K562 (cell line): ENCODE results near the gene PLXND1. TPM values are rescaled to one million over a fixed set of nuclear protein-coding genes. Genes with fewer than 3 reads are reported as not detected.

Source experiments
- ATAC-seq: fragments of 200-7000 bp; cut with Tn5 transposase; 3 replicates; pipeline ENCODE4 v1.9.1; 2020; ENCODE audit warnings: moderate library complexity
- BruUV-seq: library from RNA; stranded (reverse); fragments of 400-500 nt; replicated peaks from 2 replicates; lab custom pipeline; 2021; lab: Mats Ljungman, UMichigan
- CTCF ChIA-PET: fragments of 300-600 bp; formaldehyde crosslinking; extraction: SDS; loops from one replicate; lab custom pipeline; 2021; ENCODE audit warnings: low intra/inter-chr PET ratio; lab: Yijun Ruan, JAX
- POLR2A ChIA-PET: fragments of 300-600, 350-650 bp; sonication (Branson Sonifier 250); formaldehyde crosslinking; extraction: SDS; loops from one replicate; lab custom pipeline; 2021; ENCODE audit warnings: antibody characterized with exemption, inconsistent platforms; lab: Yijun Ruan, JAX
- DNase-seq, 4 experiments: peaks; one replicate each; pipeline versions ENCODE4 v3.0.0 to v3.0.0-alpha.2; 2011 to 2018; ENCODE audit warnings: low spot score in 3 of 4, mixed read lengths in 3 of 4; ENCODE audit errors: extremely low read depth in 1 of 4
- FAIRE-seq: peaks from 2 replicates; lab custom pipeline; 2011; peaks lifted over from hg19 to GRCh38; lab: Jason Lieb, UNC
- H2AFZ ChIP-seq: 2 replicates; pipeline ENCODE4 v1.6.0; 2011; ENCODE audit warnings: low read depth, low read length, control low read depth, inconsistent platforms
- H3K27ac ChIP-seq: fragments of 200-600 bp; 3 replicates; pipeline ENCODE4 v1.8.0; 2011; ENCODE audit warnings: low read depth, mild to moderate bottlenecking, control low read depth, inconsistent platforms, low read length, moderate library complexity, mixed read lengths; ENCODE audit errors: extremely low read depth
- H3K27me3 ChIP-seq, 2 experiments: fragments of 300-600 bp in 1 of 2; 2 replicates in 1 of 2; 3 replicates in 1 of 2; pipeline versions ENCODE4 v1.6.0 to v1.8.0; 2011; ENCODE audit warnings: inconsistent platforms in 2 of 2, low read length in 2 of 2, mild to moderate bottlenecking in 1 of 2, mixed read lengths in 1 of 2, moderate library complexity in 1 of 2; ENCODE audit not compliant: control insufficient read depth in 2 of 2, insufficient read depth in 2 of 2
- H3K36me3 ChIP-seq: fragments of 300-600 bp; 3 replicates; pipeline ENCODE4 v1.8.0; 2011; ENCODE audit warnings: mild to moderate bottlenecking, low read length, inconsistent platforms; ENCODE audit not compliant: control insufficient read depth, insufficient read depth
- H3K4me1 ChIP-seq, 2 experiments: fragments of 200-600 bp in 1 of 2; replicated peaks in 1 of 2; 2 replicates in 1 of 2; 3 replicates in 1 of 2; pipeline versions ENCODE4 v1.5.1 to v1.8.0; 2011; ENCODE audit warnings: inconsistent platforms in 2 of 2, low read length in 2 of 2, mild to moderate bottlenecking in 1 of 2, mixed read lengths in 1 of 2, moderate library complexity in 1 of 2; ENCODE audit not compliant: control insufficient read depth in 2 of 2, insufficient read depth in 2 of 2
- H3K4me2 ChIP-seq: 2 replicates; pipeline ENCODE4 v1.6.1; 2011; ENCODE audit warnings: low read length, control low read depth, inconsistent platforms, mixed read lengths; ENCODE audit not compliant: insufficient read depth
- H3K4me3 ChIP-seq: fragments of 200-600 bp; sonication (generic), shearing (Covaris generic); 2 replicates; pipeline ENCODE4 v1.5.1; 2016; ENCODE audit warnings: control low read depth, inconsistent platforms
- H3K79me2 ChIP-seq: fragments of 200-600 bp; 3 replicates; pipeline ENCODE4 v1.8.0; 2011; ENCODE audit warnings: low read length, inconsistent platforms; ENCODE audit not compliant: control insufficient read depth, insufficient read depth
- H3K9ac ChIP-seq, 2 experiments: 2 replicates each; pipeline versions ENCODE4 v1.6.0 to v1.6.1; 2011; ENCODE audit warnings: low read depth in 2 of 2, low read length in 2 of 2, control low read depth in 1 of 2, inconsistent platforms in 1 of 2, mild to moderate bottlenecking in 1 of 2, mixed read lengths in 1 of 2; ENCODE audit not compliant: insufficient read depth in 1 of 2
- H3K9me1 ChIP-seq: one replicate; pipeline ENCODE4 v1.6.0; 2011; ENCODE audit warnings: inconsistent platforms, mild to moderate bottlenecking, low read length, moderate library complexity; ENCODE audit not compliant: control insufficient read depth, insufficient read depth
- H3K9me3 ChIP-seq: replicated peaks from 2 replicates; pipeline ENCODE4 v1.5.1; 2011; ENCODE audit warnings: low read depth, low read length, inconsistent platforms; ENCODE audit not compliant: control insufficient read depth, insufficient read depth
- H4K20me1 ChIP-seq: replicated peaks from 2 replicates; pipeline ENCODE4 v1.6.1; 2011; ENCODE audit warnings: low read length, inconsistent platforms, mixed read lengths; ENCODE audit not compliant: control insufficient read depth, insufficient read depth
- EGR1 ChIP-seq: fragments of 450-650 bp; conservative IDR thresholded peaks from 2 replicates; pipeline ENCODE4 v1.6.1; 2017; ENCODE audit warnings: mild to moderate bottlenecking
- ID3 ChIP-seq, 2 experiments: fragments of 250-450 bp in 1 of 2; fragments of 450-650 bp in 1 of 2; sonication (Bioruptor Pico) in 1 of 2; IDR thresholded peaks; 2 replicates each; pipeline versions ENCODE4 v1.6.1 to v1.8.0; 2016 to 2021; ENCODE audit warnings: mild to moderate bottlenecking in 2 of 2, moderate library complexity in 2 of 2, missing compliant biosample characterization in 1 of 2, missing genetic modification characterization in 1 of 2
- KAT2B ChIP-seq: IDR thresholded peaks from one replicate; pipeline ENCODE4 v1.6.1; 2012; ENCODE audit warnings: low read depth, mild to moderate bottlenecking, control low read depth, inconsistent platforms, low read length, moderate library complexity
- MEF2A ChIP-seq: IDR thresholded peaks from 2 replicates; pipeline ENCODE4 v1.6.1; 2011; ENCODE audit warnings: low read depth, mild to moderate bottlenecking, low read length, moderate library complexity; ENCODE audit not compliant: control insufficient read depth
- RBM34 ChIP-seq: fragments of 200-400 bp; formaldehyde crosslinking; IDR thresholded peaks from 2 replicates; pipeline ENCODE4 v1.6.1; 2018; ENCODE audit warnings: low read length, borderline replicate concordance; ENCODE audit not compliant: insufficient read depth
- STAT5B ChIP-seq: fragments of 250-450 bp; sonication (Bioruptor Pico); IDR thresholded peaks from 2 replicates; pipeline ENCODE4 v1.8.0; 2021; ENCODE audit warnings: mild to moderate bottlenecking, inconsistent platforms
- ZNF354B ChIP-seq: fragments of 250-450 bp; sonication (Bioruptor Pico); IDR thresholded peaks from 2 replicates; pipeline ENCODE4 v1.4.0; 2020
- ZNF785 ChIP-seq: fragments of 250-450 bp; sonication (Bioruptor Pico); IDR thresholded peaks from 2 replicates; pipeline ENCODE4 v1.4.0; 2020; ENCODE audit warnings: mild to moderate bottlenecking
- WGBS: fragments of 100-300 bp; shearing (Covaris generic); methylation state at CpG from one replicate; pipeline ENCODE4 v1.1.6; 2016; ENCODE audit warnings: low coverage, mixed read lengths; ENCODE audit not compliant: insufficient coverage; ENCODE audit errors: missing lambda C conversion rate; 5-methylcytosine and 5-hydroxymethylcytosine counted together
- in situ Hi-C: fragments of 300-500 bp; cut with MboI; formaldehyde crosslinking; loops from 4 replicates; pipeline ENCODE4 v1.15.0; 2018; ENCODE audit warnings: inconsistent platforms, mixed read lengths
- intact Hi-C: fragments of 100-400 bp; cut with micrococcal nuclease; formaldehyde crosslinking; loops from 2 replicates; pipeline ENCODE4 v1.14.2; 2022
- polyA plus RNA-seq, 8 experiments: library from polyadenylated mRNA; depleted of rRNA in 4 of 8; stranded (reverse) in 5 of 8; unstranded in 3 of 8; fragments of >200 nt; fragmentation: Nextera tagmentation in 2 of 8; fragmentation: Illumina TruSeq in 1 of 8; extraction: Ambion mirVana in 2 of 8; extraction: Trizol in 1 of 8; gene quantifications; 2 replicates each; pipeline versions ENCODE4 v1.2.1 to v1.2.3, GENCODE V29; 2011 to 2014; ENCODE audit warnings: inconsistent platforms in 1 of 8, missing spikeins in 1 of 8
- total RNA-seq, 7 experiments: library from RNA; depleted of rRNA in 6 of 7; stranded (reverse); fragments of >200 nt in 6 of 7; fragmentation: Illumina TruSeq in 2 of 7; extraction: Trizol in 2 of 7; gene quantifications; 2 replicates each; pipeline versions ENCODE4 v1.2.1 to v1.2.3, GENCODE V29; 2011 to 2021; ENCODE audit warnings: low replicate concordance in 1 of 7

PLXND1 gene
- total and polyA plus RNA-seq, 9 of the 15 experiments (the other 6 are each of a cell fraction or from before 2014, with no cell fraction given): 0.34 to 28.8 (median 14.0) TPM

GRCh38 chr3:129583289-129583688 lies 23.2 kb downstream of the PLXND1 start:
- Histone ChIP-seq H3K4me3 (no peak overlapping the region), H3K9me1 (no peaks in the 10 kb centered on the region), H4K20me1 (no peaks in the 10 kb centered on the region), H3K4me2 (no peak overlapping the region), H3K4me1 (peaks cover 14 to 56% of the 10 kb centered on the region in 2 experiments; a peak in 4 of 5 replicates), H2AFZ (no peak overlapping the region), H3K9ac (no peak overlapping the region), H3K27me3 (no peaks in the 10 kb centered on the region), H3K27ac (no peak overlapping the region), H3K36me3 (peaks cover 22% of the 10 kb centered on the region; the same call in 2 of the 3 replicates), H3K79me2 (no peaks in the 10 kb centered on the region; the same call in 2 of the 3 replicates), H3K9me3 (no peaks in the 10 kb centered on the region)
- TF ChIP-seq MEF2A (no peak), RBM34 (no peak), KAT2B (no peak), STAT5B (CRISPR knock-in tag) (no peak), ZNF354B (CRISPR knock-in tag) (no peak), ZNF785 (no peak), EGR1 (no peak), ID3 (CRISPR knock-in tag; IDR thresholded peaks at IDR 0.05) (no peak), ID3 (tag; IDR thresholded peaks at IDR 0.05) (no peak)
- no peak for FAIRE-seq
- 69% methylated on average over 7 of the region's 9 CpGs for WGBS
- BruUV-seq: no TSS peak
- no peak for ATAC-seq
- no peak for DNase-seq
- in situ Hi-C loops (no loop called here), intact Hi-C loops (no loop called here)
- ChIA-PET CTCF (no interaction called here), POLR2A (interaction anchor here (0.6 to 0.7 kb wide), 2 partner anchors 135 to 268 kb away, joined by 3 read pairs; no protein-coding TSS in a partner anchor)
